ENCODE measurements around the gene NR1D1. TPM values are rescaled to one million over a fixed set of nuclear protein-coding genes. Genes with fewer than 3 reads are reported as not detected.

Gene NR1D1
- total RNA-seq, 2 experiments from 2014 or later, result 5.5 to 5.8 TPM

GRCh38 chr17:40108970-40109824 is 8.8 kb upstream of the NR1D1 start:
- H3K4me3 Mint-ChIP-seq, result no peak overlapping the region
- no peaks in the 10 kb centered on the region for H3K9me3 Mint-ChIP-seq
- POLR2A ChIA-PET, result no interaction called here
- peaks cover 3% of the 10 kb centered on the region for H3K27me3 Mint-ChIP-seq
- peaks cover 94% of the 10 kb centered on the region for H3K4me1 Mint-ChIP-seq
- H3K27ac Mint-ChIP-seq, result peak overlapping the region; percentile 96
- DNase-seq, result peak; percentile 40
- no peaks in the 10 kb centered on the region for H3K36me3 Mint-ChIP-seq (ENCODE audit: low read depth)
- CTCF ChIA-PET, result interaction anchor here (0.7 to 5.1 kb wide), 6 partner anchors 10 to 59 kb away, joined by 3 to 27 read pairs (median 4); partner anchors contain the start of gene MSL1

- peak overlapping the region; percentile 21 for H3K4me3 Mint-ChIP-seq
Observed at GRCh38 chr17:40107522-40108174, 7.3 kb upstream of the NR1D1 start.

GRCh38 chr17:40106760-40107521 is 6.6 kb upstream of the NR1D1 start:
- Mint-ChIP-seq H3K27me3 (peaks cover 3% of the 10 kb centered on the region), H3K4me1 (peaks cover 90% of the 10 kb centered on the region), H3K9me3 (no peaks in the 10 kb centered on the region), H3K27ac (peak overlapping the region; percentile 96), H3K36me3 (ENCODE audit: low read depth) (no peaks in the 10 kb centered on the region), H3K4me3 (no peak overlapping the region)
- no peak for DNase-seq
- POLR2A ChIA-PET, result no interaction called here
- CTCF ChIA-PET, result interaction anchor here (0.7 kb wide), 1 partner anchor 32 kb away, joined by 3 read pairs; no protein-coding TSS in a partner anchor

More at GRCh38 chr17:40107522-40108174, 7.3 kb upstream of the NR1D1 start:
- peaks cover 95% of the 10 kb centered on the region for H3K4me1 Mint-ChIP-seq
- no peak for DNase-seq
- no peaks in the 10 kb centered on the region for H3K9me3 Mint-ChIP-seq
- H3K36me3 Mint-ChIP-seq (ENCODE audit: low read depth), result no peaks in the 10 kb centered on the region
- H3K27me3 Mint-ChIP-seq, result peaks cover 3% of the 10 kb centered on the region
- CTCF ChIA-PET, result no interaction called here
- peak overlapping the region; percentile 96 for H3K27ac Mint-ChIP-seq
- POLR2A ChIA-PET, result no interaction called here

GRCh38 chr17:40105861-40106759 is 5.7 kb upstream of the NR1D1 start:
- ChIA-PET CTCF (interaction anchor here (0.7 kb wide), 1 partner anchor 31 kb away, joined by 3 read pairs; no protein-coding TSS in a partner anchor), POLR2A (interaction anchor here (0.5 kb wide), 1 partner anchor 22 kb away, joined by 4 read pairs; no protein-coding TSS in a partner anchor)
- Mint-ChIP-seq H3K27me3 (peaks cover 3% of the 10 kb centered on the region), H3K4me3 (no peak overlapping the region), H3K27ac (peak overlapping the region; percentile 27), H3K4me1 (peaks cover 87% of the 10 kb centered on the region), H3K36me3 (ENCODE audit: low read depth) (no peaks in the 10 kb centered on the region), H3K9me3 (no peaks in the 10 kb centered on the region)
- no peak for DNase-seq

- Mint-ChIP-seq H3K27ac (peak overlapping the region; percentile 26), H3K36me3 (ENCODE audit: low read depth) (no peaks in the 10 kb centered on the region), H3K9me3 (no peaks in the 10 kb centered on the region), H3K4me1 (peaks cover 88% of the 10 kb centered on the region), H3K27me3 (peaks cover 3% of the 10 kb centered on the region), H3K4me3 (no peak overlapping the region)
- no peak for DNase-seq
- ChIA-PET POLR2A (no interaction called here), CTCF (interaction anchor here (0.5 to 8.5 kb wide), 3 partner anchors 8 to 334 kb away, joined by 3 to 97 read pairs (median 5); no protein-coding TSS in a partner anchor)
Observed at GRCh38 chr17:40104594-40105486, 4.5 kb upstream of the NR1D1 start.

GRCh38 chr17:40103688-40104087 is 3.3 kb upstream of the NR1D1 start:
- peak overlapping the region; percentile 81 for H3K27ac Mint-ChIP-seq
- peaks cover 88% of the 10 kb centered on the region for H3K4me1 Mint-ChIP-seq
- peaks cover 1% of the 10 kb centered on the region for H3K36me3 Mint-ChIP-seq (ENCODE audit: low read depth)
- H3K4me3 Mint-ChIP-seq, result peak overlapping the region; percentile 13
- no peaks in the 10 kb centered on the region for H3K9me3 Mint-ChIP-seq
- H3K27me3 Mint-ChIP-seq, result peaks cover 3% of the 10 kb centered on the region
- ChIA-PET POLR2A (interaction anchor here (0.5 kb wide), 1 partner anchor 71 kb away, joined by 3 read pairs; no protein-coding TSS in a partner anchor), CTCF (interaction anchor here (1.2 to 8.5 kb wide), 3 partner anchors 9 to 37 kb away, joined by 3 to 97 read pairs (median 27); partner anchors contain the start of gene CASC3)
- no peak for DNase-seq

- DNase-seq, result no peak
- ChIA-PET CTCF (interaction anchor here (0.6 to 8.5 kb wide), 7 partner anchors 10 to 1913 kb away, joined by 3 to 97 read pairs (median 3); partner anchors contain the start of gene CASC3), POLR2A (no interaction called here)
- Mint-ChIP-seq H3K27ac (peak overlapping the region; percentile 81), H3K27me3 (peaks cover 3% of the 10 kb centered on the region), H3K4me3 (no peak overlapping the region), H3K36me3 (ENCODE audit: low read depth) (peaks cover 6% of the 10 kb centered on the region), H3K4me1 (peaks cover 89% of the 10 kb centered on the region), H3K9me3 (no peaks in the 10 kb centered on the region)
Observed at GRCh38 chr17:40103071-40103661, 2.8 kb upstream of the NR1D1 start.

- peaks cover 21% of the 10 kb centered on the region for H3K36me3 Mint-ChIP-seq (ENCODE audit: low read depth)
- peaks cover 89% of the 10 kb centered on the region for H3K4me1 Mint-ChIP-seq
- peak overlapping the region; percentile 82 for H3K4me3 Mint-ChIP-seq
- ChIA-PET CTCF (interaction anchor here (0.5 to 8.5 kb wide), 14 partner anchors 11 to 602 kb away, joined by 3 to 97 read pairs (median 4); partner anchors contain the start of genes KRT24 and PSMD3), POLR2A (no interaction called here)
- no peaks in the 10 kb centered on the region for H3K27me3 Mint-ChIP-seq
- no peaks in the 10 kb centered on the region for H3K9me3 Mint-ChIP-seq
- no peak for DNase-seq
- peak overlapping the region; percentile 91 for H3K27ac Mint-ChIP-seq
Observed at GRCh38 chr17:40101367-40102210, 1.2 kb upstream of the NR1D1 start.

- Mint-ChIP-seq H3K4me1 (peaks cover 88% of the 10 kb centered on the region), H3K9me3 (no peaks in the 10 kb centered on the region), H3K27me3 (no peaks in the 10 kb centered on the region), H3K36me3 (ENCODE audit: low read depth) (peaks cover 27% of the 10 kb centered on the region), H3K4me3 (peak overlapping the region; percentile 82), H3K27ac (peak overlapping the region; percentile 91)
- CTCF ChIA-PET, result interaction anchor here (0.6 to 8.5 kb wide), 14 partner anchors 12 to 603 kb away, joined by 3 to 97 read pairs (median 4); partner anchors contain the start of genes CASC3, KRT24 and PSMD3
- peak; percentile 93 for DNase-seq
- POLR2A ChIA-PET, result interaction anchor here (0.6 to 0.8 kb wide), 2 partner anchors 12 to 173 kb away, joined by 3 to 4 read pairs; partner anchors contain the start of genes LRRC3C and ORMDL3
Observed at GRCh38 chr17:40100669-40101366, 429 bp upstream of the NR1D1 start.
